Measurements from ENCODE around the gene CRMP1.

DNA sequence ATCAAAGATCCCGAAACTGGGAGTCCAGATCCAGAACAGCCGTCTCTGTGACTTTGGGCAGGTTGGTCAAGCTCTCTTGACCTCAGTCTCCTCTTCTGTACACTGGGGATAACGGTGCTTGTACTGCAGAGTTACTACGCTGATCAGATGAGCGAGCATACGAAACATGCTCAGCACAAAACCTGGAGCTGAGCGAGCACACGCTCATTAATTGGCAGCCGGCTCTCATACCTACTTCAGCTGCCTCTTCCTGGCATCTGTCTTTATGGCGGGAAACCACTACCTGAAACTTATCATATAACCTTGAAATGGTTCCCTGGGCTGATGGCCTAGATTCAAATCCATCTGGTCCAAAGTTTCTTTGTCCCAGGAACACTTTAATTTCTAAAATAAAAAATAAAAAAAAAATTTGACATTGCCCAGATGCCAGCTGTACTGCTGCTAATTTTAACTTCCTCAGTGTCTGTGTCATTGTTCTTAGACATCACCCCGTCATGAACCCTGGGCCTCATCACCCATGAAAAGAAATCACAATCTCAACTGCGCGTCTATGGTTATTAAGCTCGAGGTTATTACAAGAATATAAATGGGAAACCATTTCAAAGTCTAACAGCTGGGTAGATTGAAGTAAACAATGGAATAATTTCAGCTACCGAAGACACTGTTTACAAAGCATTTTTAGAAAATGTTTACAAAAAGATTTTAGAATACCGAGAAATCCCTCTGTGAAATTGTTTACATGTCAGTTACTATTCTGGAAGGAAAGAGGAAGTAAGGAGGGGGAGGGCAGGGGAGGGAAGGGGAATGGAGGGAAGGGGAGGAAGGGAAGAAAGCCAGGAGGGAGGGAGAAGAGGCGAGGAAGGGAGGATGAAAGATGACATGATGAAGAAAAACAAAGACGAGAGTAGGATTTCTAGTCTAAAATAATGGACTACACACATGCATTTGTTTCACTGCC lies 49.0 kb downstream of the CRMP1 start:
- TF ChIP-seq CTCF (IDR thresholded peaks at IDR 0.05; ENCODE audit: extremely low read depth in 1 of 2, insufficient read depth in 1 of 2, low read depth in 1 of 2, low read length in 2 of 2), result no peak
- TF ChIP-seq POLR2A (IDR thresholded peaks at IDR 0.05; ENCODE audit: low read depth, low read length), result no peak
- TF ChIP-seq POLR2AphosphoS5 (IDR thresholded peaks at IDR 0.05; ENCODE audit: insufficient read depth, low read depth, low read length), result no peak
- TF ChIP-seq, protein P1, sequence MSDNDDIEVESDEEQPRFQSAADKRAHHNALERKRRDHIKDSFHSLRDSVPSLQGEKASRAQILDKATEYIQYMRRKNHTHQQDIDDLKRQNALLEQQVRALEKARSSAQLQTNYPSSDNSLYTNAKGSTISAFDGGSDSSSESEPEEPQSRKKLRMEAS (IDR thresholded peaks at IDR 0.05; ENCODE audit: insufficient read depth, insufficient read length), result no peak
- no peak for TF ChIP-seq FOS (IDR thresholded peaks at IDR 0.05; ENCODE audit: borderline replicate concordance, insufficient read depth, low read length)
- no peak for TF ChIP-seq MYC (IDR thresholded peaks at IDR 0.05; ENCODE audit: low read depth, low read length)
- no peak for TF ChIP-seq JUN (IDR thresholded peaks at IDR 0.05; ENCODE audit: borderline replicate concordance, insufficient read depth, insufficient read length, low read depth)
- TF ChIP-seq GATA2 (IDR thresholded peaks at IDR 0.05; ENCODE audit: insufficient read depth, insufficient read length, low read depth, low read length), result no peak
- no peak for TF ChIP-seq EZH2 (IDR thresholded peaks at IDR 0.05; ENCODE audit: borderline replicate concordance, low read depth, low read length, severe bottlenecking)
